Measurements from ENCODE around the gene CHRNE.

The CHRNE gene

GRCh38 chr17:4903051-4903818 lies at the start of gene CHRNE:
Gene CHRNE (minus strand): TSS chr17:4903098. CDS start chr17:4903063, 35 bp downstream.
- FAIRE-seq, result no peak

DNA sequence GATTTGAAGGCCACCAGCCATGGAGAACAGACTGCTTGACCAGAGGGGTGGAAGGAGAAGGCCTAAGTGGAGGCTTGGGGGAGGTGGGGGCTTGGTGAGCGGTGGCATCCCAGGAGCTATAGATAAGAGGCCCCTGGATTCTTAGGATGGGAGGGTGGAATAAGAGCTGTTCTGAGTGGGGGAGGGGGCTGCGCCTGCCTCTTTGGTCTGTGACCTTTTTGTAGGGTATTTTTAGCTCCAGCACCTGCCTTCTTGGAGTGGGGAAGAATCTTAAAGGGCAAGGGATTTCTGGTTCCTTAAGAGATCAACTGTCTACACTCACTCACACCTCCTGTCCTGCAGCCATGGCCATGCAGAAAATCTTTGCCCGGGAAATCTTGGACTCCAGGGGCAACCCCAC lies 48.6 kb upstream of the CHRNE start:
- FAIRE-seq, result no peak

GRCh38 chr17:4950746-4951204 lies 47.9 kb upstream of the CHRNE start, which contains the start of gene ENO3:
Gene ENO3 (plus strand): TSS chr17:4951119. CDS start chr17:4951830, 711 bp downstream.
- FAIRE-seq, result no peak

DNA sequence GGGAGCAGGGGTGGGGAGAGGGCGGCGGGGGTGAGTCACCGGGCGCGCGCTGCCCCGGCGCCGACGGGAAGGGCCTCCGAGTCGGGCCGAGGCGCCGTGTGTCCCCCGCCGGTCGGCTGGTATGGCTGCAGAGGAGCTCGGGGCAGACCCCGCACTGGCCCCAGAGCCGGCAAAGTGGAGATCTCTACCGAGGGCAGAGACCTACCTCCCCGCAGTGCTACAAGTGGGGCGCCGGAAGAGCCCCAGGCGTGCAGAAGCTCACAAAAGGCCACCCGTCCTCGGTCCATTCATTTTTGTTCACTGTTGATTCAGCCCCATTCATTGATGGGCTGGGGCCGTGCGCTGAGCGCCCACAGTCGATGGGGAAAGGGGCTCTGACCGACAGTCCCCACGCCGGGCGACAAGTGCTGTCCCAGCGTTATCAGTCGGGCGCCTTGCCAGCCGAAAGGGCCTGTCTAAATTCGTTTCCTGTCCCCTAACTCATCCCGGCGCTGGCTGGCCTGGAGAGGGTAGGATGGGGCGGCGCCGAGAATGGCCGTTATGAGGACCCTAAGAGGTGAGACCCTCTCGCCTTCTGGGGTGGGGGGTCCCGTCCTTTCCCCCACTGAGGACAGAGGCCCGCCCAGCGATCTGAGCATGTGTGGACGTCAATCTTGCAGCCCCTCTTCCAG lies 47.3 kb upstream of the CHRNE start:
- no peak for FAIRE-seq

DNA sequence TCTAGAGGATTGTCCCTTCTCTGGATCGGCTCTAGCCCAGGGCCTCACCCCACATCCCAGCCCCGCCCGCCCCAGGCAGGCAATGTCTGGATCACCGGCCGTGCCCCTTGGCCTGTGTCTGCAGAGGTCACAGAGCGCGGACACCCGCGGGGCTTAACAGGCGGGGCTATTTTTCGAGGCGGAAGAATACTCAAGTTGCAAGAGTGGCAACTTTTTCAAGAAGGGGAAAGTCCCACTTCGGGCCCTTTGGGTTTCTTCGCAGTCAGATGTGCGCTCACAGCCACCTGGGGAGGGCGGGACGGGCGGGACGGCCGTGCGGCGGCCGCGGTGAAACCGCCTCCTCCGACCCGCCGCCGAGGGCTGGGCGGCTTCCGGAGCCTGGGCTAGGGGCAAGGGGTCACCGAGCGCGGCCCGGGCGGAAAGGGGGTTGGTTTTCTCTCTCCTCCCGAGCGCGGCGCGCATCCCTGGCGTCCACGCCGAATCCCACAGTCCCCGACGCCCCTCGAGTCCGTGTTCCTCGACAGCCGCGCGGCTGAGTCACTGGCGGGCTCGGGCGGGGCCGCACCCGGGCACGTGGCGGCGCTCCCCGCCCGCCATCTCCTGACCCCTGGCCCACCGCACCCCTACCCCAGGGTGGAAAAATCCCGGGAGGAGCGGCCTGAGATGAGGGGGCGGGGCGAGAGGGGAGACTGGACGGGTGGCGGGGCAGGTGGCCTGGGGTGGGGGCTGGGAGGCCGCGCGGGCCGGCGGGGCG lies 46.6 kb upstream of the CHRNE start:
- no peak for FAIRE-seq

GRCh38 chr17:4948931-4949320 lies 46.0 kb upstream of the CHRNE start:
- no peak for FAIRE-seq

DNA sequence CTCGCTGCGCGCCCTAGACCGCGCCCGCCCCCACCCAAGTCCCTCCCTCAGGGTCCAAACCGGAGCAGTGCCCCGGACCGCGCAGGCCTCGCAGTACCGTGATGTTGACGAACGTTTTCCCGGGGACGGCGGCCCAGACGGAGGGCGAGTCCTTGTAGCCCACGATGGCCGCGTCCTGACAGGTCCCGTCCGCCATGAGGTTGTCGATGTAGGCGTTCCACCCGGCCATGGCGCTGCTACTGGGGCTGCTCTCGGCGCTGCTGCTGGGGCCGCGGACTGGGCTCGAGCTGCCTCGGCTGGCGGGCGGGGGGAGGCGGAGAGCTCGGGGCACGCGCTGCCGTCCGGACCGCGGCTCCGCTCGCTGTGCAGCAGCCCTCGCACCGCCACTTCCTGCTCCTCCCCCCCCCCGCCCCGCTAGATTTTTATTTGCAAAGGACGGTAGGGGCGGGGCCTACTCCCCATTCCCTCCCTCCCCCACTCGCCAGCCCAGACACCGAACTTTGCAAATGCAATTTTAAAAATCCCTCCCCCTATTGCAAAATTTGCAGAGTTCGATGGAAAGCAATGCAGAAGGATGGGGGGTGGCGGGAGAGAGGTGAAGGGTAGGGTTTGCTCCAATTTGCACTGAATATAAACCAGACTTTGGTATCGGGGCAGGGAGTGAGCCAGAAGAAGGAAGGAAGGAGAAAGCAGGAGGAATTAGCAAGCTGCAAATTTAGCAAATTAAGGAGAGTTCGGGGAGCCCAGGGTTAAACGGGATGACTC lies 45.5 kb upstream of the CHRNE start, which contains the start of gene PFN1:
Gene PFN1 (minus strand): TSS at position 365 of the 765 bp plus-strand sequence. CDS start 136 bp downstream, at position 229.
- no peak for FAIRE-seq

- FAIRE-seq, result no peak
Measured at GRCh38 chr17:4947411-4948165, 44.7 kb upstream of the CHRNE start.

GRCh38 chr17:4947010-4947410 lies 44.1 kb upstream of the CHRNE start:
- FAIRE-seq, result no peak

DNA sequence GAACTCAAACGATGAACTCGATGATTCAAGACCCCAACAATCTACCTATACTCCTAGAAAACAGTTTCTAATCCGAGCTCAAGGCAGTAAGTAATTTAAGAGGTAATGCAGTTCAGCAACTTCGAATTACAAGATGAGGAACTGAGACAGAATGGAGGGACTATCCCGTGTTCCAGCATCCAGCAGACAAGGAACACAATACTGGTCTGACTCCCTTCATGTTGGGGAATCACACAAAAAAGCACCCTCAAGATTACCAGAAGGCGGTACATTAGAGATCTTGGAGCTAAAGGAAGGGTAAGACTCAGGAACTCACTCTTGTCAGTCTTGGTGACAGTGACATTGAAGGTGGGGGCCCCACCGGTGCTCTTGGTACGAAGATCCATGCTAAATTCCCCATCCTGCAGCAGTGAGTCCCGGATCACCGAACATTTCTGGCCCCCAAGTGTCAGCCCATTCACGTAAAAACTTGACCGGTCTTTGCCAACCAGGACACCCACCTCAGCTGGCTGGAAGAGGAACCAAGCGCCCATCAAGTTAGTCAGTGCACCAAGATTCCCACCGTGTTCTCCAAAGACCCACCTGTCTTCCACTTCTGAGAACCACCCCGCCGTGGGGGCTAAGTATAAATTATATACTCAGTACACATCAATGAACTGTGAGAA lies 43.5 kb upstream of the CHRNE start:
- FAIRE-seq, result no peak

- FAIRE-seq, result no peak
Measured at GRCh38 chr17:4945944-4946280, 43.0 kb upstream of the CHRNE start.

GRCh38 chr17:4945176-4945943 lies 42.5 kb upstream of the CHRNE start:
- no peak for FAIRE-seq

GRCh38 chr17:4944554-4945175 lies 41.8 kb upstream of the CHRNE start:
- no peak for FAIRE-seq

GRCh38 chr17:4944163-4944553 lies 41.3 kb upstream of the CHRNE start:
- FAIRE-seq, result no peak

GRCh38 chr17:4942760-4943508 lies 40.0 kb upstream of the CHRNE start:
- FAIRE-seq, result no peak

GRCh38 chr17:4941319-4941610 lies 38.4 kb upstream of the CHRNE start:
- no peak for FAIRE-seq

- no peak for FAIRE-seq
Measured at GRCh38 chr17:4940555-4941318, 37.8 kb upstream of the CHRNE start.

- peak; percentile 97 for FAIRE-seq
Measured at GRCh38 chr17:4939796-4940554, 37.1 kb upstream of the CHRNE start, which contains the start of the genes RNF167 and SLC25A11. Gene RNF167 (plus strand): TSS chr17:4940268. CDS start chr17:4940910, 642 bp downstream. Gene SLC25A11 (minus strand): TSS chr17:4940046. CDS start chr17:4939910, 136 bp downstream.
